ENCODE results near the gene CMTM5. TPM values are rescaled to one million over a fixed set of nuclear protein-coding genes. Genes with fewer than 3 reads are reported as not detected.

Gene CMTM5
- total and polyA plus RNA-seq, 2 donors (not counting 3 experiments of a cell fraction or from before 2014, with no cell fraction given): not detected

DNA sequence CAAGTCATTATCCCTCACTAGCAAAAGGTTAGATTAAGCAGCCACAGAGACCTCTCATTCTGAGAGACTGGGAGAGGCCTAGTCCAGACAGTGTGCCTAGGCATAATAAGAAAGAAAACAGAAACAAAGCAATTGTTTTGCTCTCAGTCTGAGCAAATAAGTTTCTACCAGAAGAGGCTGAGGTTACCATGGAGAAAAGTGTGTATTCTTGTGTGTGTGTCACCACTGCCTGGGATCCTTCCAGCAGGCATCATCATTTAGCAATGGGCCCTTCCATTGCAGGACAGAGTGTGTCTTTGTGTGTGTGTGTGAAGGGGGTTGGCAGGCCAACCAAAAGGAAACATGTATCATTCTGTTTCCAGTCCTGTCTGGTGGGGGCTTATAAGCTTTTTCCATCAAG, 15.5 kb upstream of the CMTM5 start:
- Histone ChIP-seq H3K9me3 (replicated peaks; ENCODE audit: control insufficient read depth, insufficient read depth, low read length) (no peaks in the 10 kb centered on the region), H3K27me3 (ENCODE audit: control insufficient read depth in 2 of 2, insufficient read depth in 2 of 2, low read length in 2 of 2) (peaks cover 25 to 29% of the 10 kb centered on the region in 2 experiments), H3K4me3 (replicated peaks in 1 of 3; ENCODE audit: insufficient read depth in 1 of 3, low read depth in 1 of 3, low read length in 3 of 3) (no peak overlapping the region), H3K36me3 (ENCODE audit: control insufficient read depth in 2 of 2, extremely low read depth in 1 of 2, insufficient read depth in 2 of 2, low read length in 2 of 2) (no peaks in the 10 kb centered on the region), H3K27ac (ENCODE audit: insufficient read depth, low read depth, low read length) (no peak overlapping the region), H3K9me1 (replicated peaks; ENCODE audit: control insufficient read depth, extremely low read depth, insufficient read depth, low read length) (no peaks in the 10 kb centered on the region), H3K4me1 (ENCODE audit: control insufficient read depth, extremely low read depth, insufficient read depth, low read length) (no peaks in the 10 kb centered on the region), H3K9ac (replicated peaks; ENCODE audit: extremely low read depth, insufficient read depth, low read length) (no peak overlapping the region), H2AFZ (ENCODE audit: low read depth, low read length) (no peak overlapping the region), H4K20me1 (replicated peaks; ENCODE audit: control insufficient read depth, extremely low read depth, insufficient read depth, low read length) (no peaks in the 10 kb centered on the region), H3K79me2 (ENCODE audit: control insufficient read depth, insufficient read depth, low read length) (no peaks in the 10 kb centered on the region), H3K4me2 (ENCODE audit: insufficient read depth, low read length) (no peak overlapping the region)
- intact Hi-C loops (cut with micrococcal nuclease): no loop called here
- TF ChIP-seq FOS (IDR thresholded peaks at IDR 0.05; ENCODE audit: borderline replicate concordance, insufficient read depth, low read length) (no peak), GATA2 (IDR thresholded peaks at IDR 0.05; ENCODE audit: insufficient read depth, insufficient read length, low read depth, low read length) (no peak), MYC (IDR thresholded peaks at IDR 0.05; ENCODE audit: low read depth, low read length) (no peak), EZH2 (IDR thresholded peaks at IDR 0.05; ENCODE audit: borderline replicate concordance, low read depth, low read length, severe bottlenecking) (no peak)
- TF ChIP-seq, protein P1, sequence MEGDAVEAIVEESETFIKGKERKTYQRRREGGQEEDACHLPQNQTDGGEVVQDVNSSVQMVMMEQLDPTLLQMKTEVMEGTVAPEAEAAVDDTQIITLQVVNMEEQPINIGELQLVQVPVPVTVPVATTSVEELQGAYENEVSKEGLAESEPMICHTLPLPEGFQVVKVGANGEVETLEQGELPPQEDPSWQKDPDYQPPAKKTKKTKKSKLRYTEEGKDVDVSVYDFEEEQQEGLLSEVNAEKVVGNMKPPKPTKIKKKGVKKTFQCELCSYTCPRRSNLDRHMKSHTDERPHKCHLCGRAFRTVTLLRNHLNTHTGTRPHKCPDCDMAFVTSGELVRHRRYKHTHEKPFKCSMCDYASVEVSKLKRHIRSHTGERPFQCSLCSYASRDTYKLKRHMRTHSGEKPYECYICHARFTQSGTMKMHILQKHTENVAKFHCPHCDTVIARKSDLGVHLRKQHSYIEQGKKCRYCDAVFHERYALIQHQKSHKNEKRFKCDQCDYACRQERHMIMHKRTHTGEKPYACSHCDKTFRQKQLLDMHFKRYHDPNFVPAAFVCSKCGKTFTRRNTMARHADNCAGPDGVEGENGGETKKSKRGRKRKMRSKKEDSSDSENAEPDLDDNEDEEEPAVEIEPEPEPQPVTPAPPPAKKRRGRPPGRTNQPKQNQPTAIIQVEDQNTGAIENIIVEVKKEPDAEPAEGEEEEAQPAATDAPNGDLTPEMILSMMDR (IDR thresholded peaks at IDR 0.05; ENCODE audit: extremely low read depth in 1 of 2, insufficient read depth in 1 of 2, low read depth in 1 of 2, low read length in 2 of 2): no peak
- TF ChIP-seq, protein P2, sequence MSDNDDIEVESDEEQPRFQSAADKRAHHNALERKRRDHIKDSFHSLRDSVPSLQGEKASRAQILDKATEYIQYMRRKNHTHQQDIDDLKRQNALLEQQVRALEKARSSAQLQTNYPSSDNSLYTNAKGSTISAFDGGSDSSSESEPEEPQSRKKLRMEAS (IDR thresholded peaks at IDR 0.05; ENCODE audit: insufficient read depth, insufficient read length): no peak
- ChIA-PET CTCF (interaction anchor here (1.4 to 1.7 kb wide), 4 partner anchors 15 to 96 kb away, joined by 3 to 6 read pairs (median 4); no protein-coding TSS in a partner anchor), POLR2A (no interaction called here)
- DNase-seq (ENCODE audit: low read depth, low spot score): no peak
- FAIRE-seq: no peak
- no TSS peak for BruUV-seq (replicated peaks)
- dilution Hi-C loops (cut with MboI; ENCODE audit: extremely low pct_ligation_motif_present, low sequenced_read_pairs): no loop called here
